Breast epithelium (tissue), 4 donors: Measurements from ENCODE around the gene MC3R. TPM values are rescaled to one million over a fixed set of nuclear protein-coding genes. Genes with fewer than 3 reads are reported as not detected.

Experiments used
- DNase-seq, 2 donors: peaks; one replicate each; pipeline ENCODE4 v3.0.0-alpha.2; 2019; ENCODE audit warnings: low spot score in 2 of 2
- H3K27ac ChIP-seq, 2 donors: fragments of 200-600 bp; sonication (generic) in 1 of 2; one replicate each; pipeline ENCODE4 v1.5.1; 2016 to 2019; ENCODE audit warnings: mild to moderate bottlenecking in 1 of 2
- H3K27me3 ChIP-seq, 2 donors: fragments of 200-600 bp; sonication (generic) in 1 of 2; one replicate each; pipeline versions ENCODE4 v1.5.1 to v1.6.0; 2017 to 2019; ENCODE audit warnings: control low read depth in 1 of 2, mild to moderate bottlenecking in 1 of 2
- H3K36me3 ChIP-seq: fragments of 200-600 bp; one replicate; pipeline ENCODE4 v1.5.1; 2019
- H3K4me1 ChIP-seq, 2 donors: fragments of 200-600 bp; sonication (generic); one replicate each; pipeline ENCODE4 v1.5.1; 2016 to 2019; ENCODE audit warnings: control low read depth in 1 of 2
- H3K4me3 ChIP-seq, 3 donors: fragments of 200-600 bp; sonication (generic); 1 replicate in 2 of 3; 2 replicates in 1 of 3; pipeline ENCODE4 v1.5.1; 2016 to 2019; ENCODE audit warnings: mild to moderate bottlenecking in 3 of 3, moderate library complexity in 2 of 3
- H3K9me3 ChIP-seq, 2 donors: fragments of 200-600 bp; sonication (generic) in 1 of 2; one replicate each; pipeline ENCODE4 v1.5.1; 2016 to 2019; ENCODE audit warnings: control low read depth in 1 of 2
- POLR2A ChIP-seq: fragments of 450-650 bp; IDR thresholded peaks from one replicate; pipeline ENCODE4 v1.6.1; 2016; ENCODE audit warnings: antibody characterized with exemption, mild to moderate bottlenecking, moderate library complexity
- POLR2AphosphoS5 ChIP-seq, 3 donors: sonication (generic); formaldehyde crosslinking; IDR thresholded peaks; one replicate each; pipeline ENCODE4 v1.6.1; 2017; ENCODE audit warnings: antibody characterized with exemption in 3 of 3
- intact Hi-C: fragments of 100-400 bp; cut with DNase I; formaldehyde crosslinking; loops from one replicate; pipeline ENCODE4 v1.15.1; 2023; ENCODE audit warnings: low total_unique reads
- total RNA-seq, 3 donors: library from RNA; depleted of rRNA; stranded (reverse); fragments of >200 nt; gene quantifications; one replicate each; pipeline ENCODE4 v1.1.0, GENCODE V29; 2016
- TF ChIP-seq, protein P1 (sequence below), 3 donors: fragments of 450-650 bp; IDR thresholded peaks; one replicate each; pipeline ENCODE4 v1.5.1; 2016 to 2017; ENCODE audit warnings: antibody characterized with exemption in 3 of 3, mild to moderate bottlenecking in 3 of 3, moderate library complexity in 3 of 3

Gene MC3R
- total RNA-seq, 3 donors from 2014 or later = not detected

DNA sequence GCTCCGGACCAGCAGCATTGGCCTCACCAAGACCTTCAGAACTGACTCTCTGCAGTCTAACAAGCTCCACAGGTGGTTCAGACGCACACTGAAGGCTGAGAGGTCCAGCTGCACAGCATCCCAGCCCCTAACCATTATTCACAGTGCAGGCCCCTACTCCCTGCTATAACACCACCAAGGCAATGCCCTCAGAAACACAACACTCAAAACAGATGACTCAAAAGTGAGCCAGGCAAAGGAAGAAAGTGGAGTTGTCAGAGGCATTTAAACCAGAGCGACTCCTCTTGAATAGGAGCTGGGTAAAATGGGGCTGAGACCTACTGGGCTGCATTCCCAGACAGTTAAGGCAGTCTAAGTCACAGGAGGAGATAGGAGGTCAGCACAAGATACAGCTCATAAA lies 20.5 kb upstream of the MC3R start:
- intact Hi-C loops = no loop called here
- Histone ChIP-seq H3K9me3 (no peaks in the 10 kb centered on the region), H3K36me3 (no peaks in the 10 kb centered on the region), H3K4me1 (no peaks in the 10 kb centered on the region), H3K4me3 (no peak overlapping the region), H3K27ac (no peak overlapping the region), H3K27me3 (no peaks in the 10 kb centered on the region)
- TF ChIP-seq POLR2AphosphoS5 (IDR thresholded peaks at IDR 0.05) (no peak), POLR2A (no peak)
- TF ChIP-seq, protein P1, sequence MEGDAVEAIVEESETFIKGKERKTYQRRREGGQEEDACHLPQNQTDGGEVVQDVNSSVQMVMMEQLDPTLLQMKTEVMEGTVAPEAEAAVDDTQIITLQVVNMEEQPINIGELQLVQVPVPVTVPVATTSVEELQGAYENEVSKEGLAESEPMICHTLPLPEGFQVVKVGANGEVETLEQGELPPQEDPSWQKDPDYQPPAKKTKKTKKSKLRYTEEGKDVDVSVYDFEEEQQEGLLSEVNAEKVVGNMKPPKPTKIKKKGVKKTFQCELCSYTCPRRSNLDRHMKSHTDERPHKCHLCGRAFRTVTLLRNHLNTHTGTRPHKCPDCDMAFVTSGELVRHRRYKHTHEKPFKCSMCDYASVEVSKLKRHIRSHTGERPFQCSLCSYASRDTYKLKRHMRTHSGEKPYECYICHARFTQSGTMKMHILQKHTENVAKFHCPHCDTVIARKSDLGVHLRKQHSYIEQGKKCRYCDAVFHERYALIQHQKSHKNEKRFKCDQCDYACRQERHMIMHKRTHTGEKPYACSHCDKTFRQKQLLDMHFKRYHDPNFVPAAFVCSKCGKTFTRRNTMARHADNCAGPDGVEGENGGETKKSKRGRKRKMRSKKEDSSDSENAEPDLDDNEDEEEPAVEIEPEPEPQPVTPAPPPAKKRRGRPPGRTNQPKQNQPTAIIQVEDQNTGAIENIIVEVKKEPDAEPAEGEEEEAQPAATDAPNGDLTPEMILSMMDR (IDR thresholded peaks at IDR 0.05) = no peak
- no peak for DNase-seq

DNA sequence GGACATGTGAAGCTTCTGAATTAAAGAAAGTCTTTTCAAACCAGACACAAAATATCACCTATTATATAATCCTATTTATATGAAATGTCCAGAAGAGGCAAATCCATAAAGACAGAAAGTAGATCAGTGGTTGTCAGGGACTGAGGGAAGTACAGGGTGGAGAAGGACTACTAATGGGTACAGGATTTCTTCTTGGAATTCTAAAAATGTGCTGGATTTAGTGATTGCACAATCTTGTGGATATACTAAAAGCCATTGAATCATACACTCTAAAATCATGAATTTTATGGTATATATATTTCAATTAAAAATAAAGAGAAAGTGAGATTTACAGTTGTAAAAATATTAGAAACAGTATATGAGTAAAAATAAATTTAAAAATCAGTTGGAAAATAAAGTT lies 18.7 kb upstream of the MC3R start:
- Histone ChIP-seq H3K27me3 (no peaks in the 10 kb centered on the region), H3K36me3 (no peaks in the 10 kb centered on the region), H3K4me1 (no peaks in the 10 kb centered on the region), H3K27ac (no peak overlapping the region), H3K4me3 (no peak overlapping the region), H3K9me3 (no peaks in the 10 kb centered on the region)
- DNase-seq = no peak
- intact Hi-C loops = no loop called here
- TF ChIP-seq, protein P1 (IDR thresholded peaks at IDR 0.05) = no peak
- TF ChIP-seq POLR2AphosphoS5 (IDR thresholded peaks at IDR 0.05) (no peak), POLR2A (no peak)

DNA sequence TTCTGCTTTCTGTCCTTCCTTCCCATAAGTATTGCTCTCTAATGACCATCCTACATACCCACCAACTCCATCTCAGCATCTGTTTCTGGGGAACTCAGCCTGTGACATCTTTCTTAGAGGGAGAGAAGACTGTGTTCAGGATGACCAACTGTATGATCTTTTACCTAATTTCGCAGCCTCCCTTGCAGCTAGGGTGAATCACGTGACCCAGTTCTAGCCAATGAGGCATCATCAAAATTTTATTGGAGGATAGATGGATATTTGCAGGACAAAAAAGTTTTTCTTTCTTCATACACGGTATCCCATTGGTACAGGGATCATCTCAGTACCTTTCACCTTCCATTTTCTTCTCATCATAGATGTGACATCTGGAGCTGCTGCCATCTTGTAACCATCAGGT lies 14.4 kb upstream of the MC3R start:
- TF ChIP-seq POLR2AphosphoS5 (IDR thresholded peaks at IDR 0.05) = no peak
- TF ChIP-seq, protein P1 (IDR thresholded peaks at IDR 0.05) = no peak
- TF ChIP-seq POLR2A = no peak
- no peaks in the 10 kb centered on the region for H3K27me3 ChIP-seq
- no peaks in the 10 kb centered on the region for H3K4me1 ChIP-seq
- no peaks in the 10 kb centered on the region for H3K36me3 ChIP-seq
- H3K9me3 ChIP-seq = peaks cover 6 to 13% of the 10 kb centered on the region in 2 donors
- DNase-seq = no peak
- intact Hi-C loops = no loop called here
- H3K4me3 ChIP-seq = no peak overlapping the region
- no peak overlapping the region for H3K27ac ChIP-seq

DNA sequence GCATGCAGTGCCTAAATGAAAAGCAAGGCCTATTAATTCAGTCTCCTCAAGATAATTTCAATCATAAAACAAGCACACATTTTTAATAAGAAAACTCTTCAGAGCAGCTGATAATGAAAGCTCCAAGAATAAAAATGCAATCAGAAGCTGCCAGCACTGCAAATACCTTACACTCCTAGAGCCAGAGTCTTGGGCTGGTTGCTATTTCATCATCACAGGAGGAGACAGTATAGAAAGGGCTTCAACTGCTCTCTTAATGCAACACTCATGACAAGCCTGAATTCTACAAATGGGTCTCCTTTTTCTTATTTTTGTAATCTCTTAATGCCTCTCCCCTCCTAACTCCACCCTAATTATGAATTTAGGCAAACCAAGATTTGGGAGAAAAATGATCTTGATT lies 11.2 kb upstream of the MC3R start:
- TF ChIP-seq POLR2AphosphoS5 (IDR thresholded peaks at IDR 0.05) (no peak), POLR2A (no peak)
- TF ChIP-seq, protein P1 (IDR thresholded peaks at IDR 0.05) = no peak
- Histone ChIP-seq H3K27ac (no peak overlapping the region), H3K36me3 (no peaks in the 10 kb centered on the region), H3K4me3 (no peak overlapping the region), H3K4me1 (no peaks in the 10 kb centered on the region), H3K9me3 (peaks cover 6 to 13% of the 10 kb centered on the region in 2 donors), H3K27me3 (no peaks in the 10 kb centered on the region)
- intact Hi-C loops = no loop called here
- DNase-seq = no peak

DNA sequence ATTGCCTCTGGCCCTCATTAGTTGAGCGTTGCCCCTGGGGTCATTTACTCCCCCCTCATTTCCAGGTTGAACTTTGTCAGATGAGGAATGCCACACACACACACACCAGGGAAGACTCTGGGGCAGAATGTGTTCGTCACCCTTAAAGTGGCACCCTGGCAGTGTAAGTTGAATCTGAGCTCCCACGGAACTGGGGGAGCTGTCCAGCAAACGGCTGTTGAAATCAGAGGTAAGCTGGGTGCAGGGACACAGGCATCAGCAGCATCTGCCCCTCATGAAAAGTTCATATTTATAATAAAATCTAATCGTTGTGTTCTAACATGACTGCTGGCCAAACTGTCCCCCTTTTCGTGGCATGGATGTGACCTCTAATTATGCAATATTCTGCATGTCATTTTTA lies 4.3 kb upstream of the MC3R start:
- Histone ChIP-seq H3K9me3 (no peaks in the 10 kb centered on the region), H3K27ac (no peak overlapping the region), H3K27me3 (peaks cover 0 to 15% of the 10 kb centered on the region in 2 donors), H3K4me1 (no peaks in the 10 kb centered on the region), H3K4me3 (no peak overlapping the region), H3K36me3 (no peaks in the 10 kb centered on the region)
- TF ChIP-seq, protein P1 (IDR thresholded peaks at IDR 0.05) = no peak
- TF ChIP-seq POLR2AphosphoS5 (IDR thresholded peaks at IDR 0.05) = no peak
- no peak for DNase-seq
- intact Hi-C loops = no loop called here
